SH-SY5Y (cell line): Measurements from ENCODE around the gene SH2D1A.

Experiments used
- GATA2 ChIP-seq: IDR thresholded peaks from 2 replicates; pipeline ENCODE4 v1.6.1; 2011; ENCODE audit warnings: mild to moderate bottlenecking, low read depth, low read length
- GATA3 ChIP-seq: IDR thresholded peaks from 2 replicates; pipeline ENCODE4 v1.6.1; 2011; ENCODE audit warnings: low read depth, mild to moderate bottlenecking, low read length, moderate library complexity

DNA sequence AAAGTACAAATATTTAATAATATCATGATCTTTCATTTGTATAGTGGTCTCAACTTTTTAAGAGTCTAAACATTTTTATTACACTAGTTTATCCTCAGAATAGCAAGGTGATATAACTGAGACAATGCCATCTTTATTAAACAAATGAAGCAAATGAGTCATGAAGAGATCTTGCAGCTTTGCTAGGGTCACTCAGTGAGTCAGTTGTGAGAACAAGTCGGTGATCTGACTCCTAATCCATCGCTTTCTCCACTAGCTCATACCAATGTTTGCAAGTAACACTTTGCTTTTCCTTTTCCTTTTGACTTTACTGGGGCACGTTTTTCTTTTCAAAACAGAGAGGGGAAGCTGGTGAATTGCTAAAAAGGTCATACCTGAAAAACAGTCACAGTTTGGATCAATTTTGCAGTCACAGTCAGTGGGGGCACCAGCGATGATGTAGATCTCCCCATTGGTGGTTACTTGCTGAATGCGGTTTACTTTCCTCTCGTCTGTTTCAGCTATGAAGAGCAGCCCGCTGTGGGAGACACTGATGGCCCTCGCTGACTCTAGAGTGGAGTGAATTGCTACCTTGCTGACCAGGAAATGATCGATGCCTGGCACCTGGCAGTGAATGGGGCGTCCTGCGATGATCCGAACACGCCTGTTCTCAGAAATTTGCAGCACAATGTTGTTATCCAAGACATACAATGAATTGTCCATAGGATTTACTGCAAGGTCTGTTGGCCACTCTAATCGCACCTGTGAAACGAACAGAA, 75.7 kb downstream of the SH2D1A start:
- TF ChIP-seq GATA2, result no peak
- no peak for TF ChIP-seq GATA3
